Measurements from ENCODE around the gene NCF4. TPM values are rescaled to one million over a fixed set of nuclear protein-coding genes. Genes with fewer than 3 reads are reported as not detected.

NCF4 gene
- total and polyA plus RNA-seq, 11 donors: 1.9 to 33.3 (median 4.5) TPM

- peaks cover 0 to 6% (median 0%) of the 10 kb centered on the region in 12 donors for H3K9me3 ChIP-seq
- peak overlapping the region in 8 of 12 donors; percentile 33 to 68 (median 46) for H3K4me3 ChIP-seq
- 94 to 97% (median 95%) methylated on average over 1 of the region's 1 CpG for WGBS, 4 donors
- peak overlapping the region in 1 of 12 donors; percentile 90 for H3K27ac ChIP-seq
- peaks cover 0 to 44% (median 0%) of the 10 kb centered on the region in 12 donors for H3K4me1 ChIP-seq
- H3K27me3 ChIP-seq: peaks cover 0 to 4% (median 0%) of the 10 kb centered on the region in 9 donors
- no peak for TF ChIP-seq CTCF (IDR thresholded peaks at IDR 0.05)
- TF ChIP-seq POLR2A (IDR thresholded peaks at IDR 0.05): no peak
- DNase-seq: no peak
- intact Hi-C loops (cut with DNase I): no loop called here
- peaks cover 0 to 8% (median 0%) of the 10 kb centered on the region in 9 donors for H3K36me3 ChIP-seq
- ATAC-seq: no peak
Observed at GRCh38 chr22:36914390-36914752, 53.6 kb downstream of the NCF4 start.

- ATAC-seq (no peak), DNase-seq (no peak)
- intact Hi-C loops (cut with DNase I): no loop called here
- H3K9me3 ChIP-seq: peaks cover 0 to 6% (median 0%) of the 10 kb centered on the region in 12 donors
- H3K4me3 ChIP-seq: peak overlapping the region in 1 of 12 donors; percentile 68
- H3K36me3 ChIP-seq: peaks cover 0 to 8% (median 0%) of the 10 kb centered on the region in 9 donors
- TF ChIP-seq POLR2A (IDR thresholded peaks at IDR 0.05) (no peak), CTCF (IDR thresholded peaks at IDR 0.05) (no peak)
- peaks cover 0 to 4% (median 0%) of the 10 kb centered on the region in 9 donors for H3K27me3 ChIP-seq
- peaks cover 0 to 57% (median 0%) of the 10 kb centered on the region in 12 donors for H3K4me1 ChIP-seq
- no peak overlapping the region for H3K27ac ChIP-seq
Observed at GRCh38 chr22:36916034-36916433, 55.2 kb downstream of the NCF4 start.

- ATAC-seq (no peak), DNase-seq (no peak)
- Histone ChIP-seq H3K4me1 (peaks cover 0 to 66% (median 0%) of the 10 kb centered on the region in 12 donors), H3K36me3 (peaks cover 0 to 25% (median 0%) of the 10 kb centered on the region in 9 donors), H3K27ac (no peak overlapping the region), H3K9me3 (peaks cover 0 to 6% (median 0%) of the 10 kb centered on the region in 12 donors), H3K27me3 (peaks cover 0 to 14% (median 4%) of the 10 kb centered on the region in 9 donors), H3K4me3 (no peak overlapping the region)
- intact Hi-C loops (cut with DNase I): no loop called here
- 53 to 65% (median 59%) methylated on average over 3 of the region's 3 CpGs for WGBS, 4 donors
- TF ChIP-seq POLR2A (IDR thresholded peaks at IDR 0.05): no peak
- TF ChIP-seq CTCF (IDR thresholded peaks at IDR 0.05): no peak
Observed at GRCh38 chr22:36918586-36919284, 57.9 kb downstream of the NCF4 start.

- intact Hi-C loops (cut with DNase I): no loop called here
- Histone ChIP-seq H3K4me3 (no peak overlapping the region), H3K27me3 (peaks cover 0 to 37% (median 4%) of the 10 kb centered on the region in 9 donors), H3K36me3 (peaks cover 0 to 48% (median 0%) of the 10 kb centered on the region in 9 donors), H3K27ac (peak overlapping the region in 1 of 12 donors; percentile 67), H3K9me3 (peaks cover 0 to 6% (median 0%) of the 10 kb centered on the region in 12 donors), H3K4me1 (peaks cover 0 to 48% (median 0%) of the 10 kb centered on the region in 12 donors)
- WGBS, 4 donors: 52 to 69% (median 56%) methylated on average over 8 to 15 of the region's 15 CpGs
- DNase-seq: no peak
- peak in 3 of 4 donors; percentile 26 to 70 (median 63) for ATAC-seq
- TF ChIP-seq POLR2A (IDR thresholded peaks at IDR 0.05) (no peak), CTCF (IDR thresholded peaks at IDR 0.05) (no peak)
Observed at GRCh38 chr22:36921309-36922104, 60.7 kb downstream of the NCF4 start.
